ENCODE data around the gene PCBP1.
"Not testable (repeated sequence)": the region's sequence is repeated elsewhere in the genome, so short reads cannot be mapped to it uniquely, and the experiment has no call there.

The PCBP1 gene

GRCh38 chr2:70088598-70089219 is 1.4 kb downstream of the PCBP1 start:
- peak overlapping the region; percentile 82 for H3K4me3 ChIP-seq (ENCODE audit: low read length)
- no peak for TF ChIP-seq ZNF274 (IDR thresholded peaks at IDR 0.05; ENCODE audit: low read depth, low read length)

GRCh38 chr2:70089220-70089982 is 2.1 kb downstream of the PCBP1 start:
- TF ChIP-seq ZNF274 (IDR thresholded peaks at IDR 0.05; ENCODE audit: low read depth, low read length) = no peak
- H3K4me3 ChIP-seq (ENCODE audit: low read length) = peak overlapping the region; percentile 82

DNA sequence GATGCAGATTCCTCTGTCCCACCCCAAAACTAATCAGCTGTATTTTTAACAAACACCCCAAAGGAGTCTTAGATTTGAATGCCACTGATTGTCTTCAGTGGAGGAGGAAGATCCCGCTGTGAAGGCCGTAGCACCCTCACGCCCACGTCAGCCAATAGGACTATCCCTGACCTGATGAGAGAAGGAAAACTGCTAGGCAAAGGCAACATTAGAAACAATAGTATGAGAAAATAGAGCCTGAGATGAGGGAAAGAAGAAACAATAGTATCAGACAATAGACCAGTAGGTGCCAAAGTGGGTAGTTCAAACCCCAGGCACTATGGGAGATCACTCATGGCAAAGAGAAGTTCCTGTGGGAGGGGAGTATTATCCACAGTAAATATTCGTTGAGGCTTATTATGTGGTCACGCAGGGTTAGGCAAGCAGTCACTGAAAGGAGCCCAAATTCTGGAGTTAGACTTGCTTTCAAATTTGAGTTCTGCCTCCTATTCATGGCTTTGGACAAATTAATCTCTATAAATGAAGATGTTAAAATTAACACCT is 2.8 kb downstream of the PCBP1 start:
- peak overlapping the region; percentile 82; the same call in 1 of the 2 replicates for H3K4me3 ChIP-seq (ENCODE audit: low read length)
- TF ChIP-seq ZNF274 (IDR thresholded peaks at IDR 0.05; ENCODE audit: low read depth, low read length) = no peak

GRCh38 chr2:70090706-70091334 is 3.5 kb downstream of the PCBP1 start:
- H3K4me3 ChIP-seq (ENCODE audit: low read length) = no peak overlapping the region
- no peak for TF ChIP-seq ZNF274 (IDR thresholded peaks at IDR 0.05; ENCODE audit: low read depth, low read length)

GRCh38 chr2:70091364-70091763 is 4.1 kb downstream of the PCBP1 start:
- no peak for TF ChIP-seq ZNF274 (IDR thresholded peaks at IDR 0.05; ENCODE audit: low read depth, low read length)
- H3K4me3 ChIP-seq (ENCODE audit: low read length) = no peak overlapping the region

DNA sequence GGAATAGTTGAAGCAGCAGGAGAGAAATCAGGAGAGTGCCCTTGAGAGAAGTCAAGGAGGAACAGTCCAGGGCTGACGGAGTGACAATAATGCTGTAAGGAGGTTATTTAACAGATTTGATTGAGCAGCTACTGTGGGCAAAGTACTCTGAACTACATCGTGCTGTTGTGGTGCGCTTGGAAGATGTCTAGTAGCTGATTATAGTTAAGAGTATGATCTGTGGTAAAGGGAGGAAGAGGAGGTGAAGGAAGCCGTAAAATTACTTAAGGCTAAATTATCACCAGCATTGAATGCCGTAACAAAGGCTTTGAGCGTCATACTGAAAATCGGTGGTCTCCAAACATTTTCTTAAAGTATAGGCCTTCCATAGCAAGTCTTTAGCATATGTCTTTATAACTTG is 4.5 kb downstream of the PCBP1 start:
- H3K4me3 ChIP-seq (ENCODE audit: low read length) = no peak overlapping the region
- TF ChIP-seq ZNF274 (IDR thresholded peaks at IDR 0.05; ENCODE audit: low read depth, low read length) = no peak

GRCh38 chr2:70092576-70093243 is 5.4 kb downstream of the PCBP1 start:
- H3K4me3 ChIP-seq (ENCODE audit: low read length) = not testable (repeated sequence)

DNA sequence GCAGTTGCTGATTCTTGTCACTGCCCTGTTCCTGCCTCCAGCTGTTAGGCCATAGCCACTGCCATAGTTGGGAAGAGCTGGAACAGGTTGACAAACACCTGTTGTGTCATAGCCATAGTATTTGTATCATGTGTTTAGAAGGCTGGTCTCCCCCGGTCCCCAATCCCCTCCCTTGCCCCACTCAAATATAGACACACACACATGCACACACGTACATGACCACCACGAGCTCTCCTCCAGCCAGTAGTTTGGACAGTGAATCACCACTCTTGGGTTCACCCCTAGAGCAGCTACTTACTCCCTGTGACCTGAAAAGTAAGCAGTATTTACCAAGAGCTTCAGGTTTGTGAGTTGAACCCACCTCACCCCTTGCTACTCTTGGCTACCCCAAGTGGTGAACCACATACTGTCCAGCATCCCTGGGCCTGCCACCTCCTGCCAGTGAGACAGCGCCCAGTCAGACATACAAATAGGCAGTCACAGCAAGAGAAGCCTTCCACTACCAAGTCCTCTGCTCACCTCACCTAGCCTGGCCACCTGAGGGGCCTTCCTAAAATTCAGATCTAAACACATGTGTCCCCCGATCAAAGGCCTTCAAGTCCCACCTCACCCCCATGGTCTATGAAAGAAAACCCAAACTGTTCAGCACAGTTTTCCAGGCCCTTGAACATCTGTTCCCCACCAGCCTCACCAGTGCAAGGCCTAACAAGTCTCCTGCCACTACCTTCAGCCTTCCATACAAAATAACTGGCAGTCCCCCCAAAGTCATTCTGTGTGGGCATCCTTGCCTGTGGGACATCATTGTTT is 7.1 kb downstream of the PCBP1 start:
- no peak for TF ChIP-seq ZNF274 (IDR thresholded peaks at IDR 0.05; ENCODE audit: low read depth, low read length)
- peak overlapping the region; percentile 15; the same call in 1 of the 2 replicates for H3K4me3 ChIP-seq (ENCODE audit: low read length)

DNA sequence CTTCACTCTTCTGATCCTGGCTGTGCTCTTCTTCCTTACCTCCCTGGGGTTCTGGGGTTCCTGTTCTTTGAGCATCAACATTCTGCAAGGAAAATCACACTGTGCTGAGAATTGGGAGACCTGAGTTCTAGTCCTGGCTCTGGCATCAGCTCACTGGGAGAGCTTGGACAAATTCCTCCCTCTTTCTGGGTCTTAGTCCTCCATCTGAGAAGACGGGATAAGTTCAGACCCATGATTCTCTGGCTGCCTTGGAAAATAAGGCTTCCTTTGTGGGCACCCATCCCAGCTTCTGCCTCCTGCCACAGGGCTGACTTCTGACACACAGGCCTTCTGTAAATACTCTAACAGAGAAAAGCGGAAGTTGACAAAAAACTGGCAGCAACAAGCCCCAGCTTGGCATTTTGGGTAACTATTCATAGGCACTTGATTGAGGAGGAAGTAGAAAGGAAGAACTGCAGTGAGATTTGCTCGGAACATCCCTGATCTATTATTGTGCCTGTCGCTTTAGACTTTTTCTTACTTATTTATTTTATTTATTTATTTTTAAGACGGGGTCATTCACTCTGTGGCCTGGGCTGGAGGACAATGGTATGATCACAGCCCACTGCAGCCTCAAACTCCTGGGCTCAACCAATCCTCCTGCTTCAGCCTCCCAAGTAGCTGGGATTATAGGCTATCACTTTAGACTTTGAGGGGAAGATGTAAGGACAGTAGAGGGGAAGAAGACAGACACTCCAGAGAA is 7.9 kb downstream of the PCBP1 start:
- no peak for TF ChIP-seq ZNF274 (IDR thresholded peaks at IDR 0.05; ENCODE audit: low read depth, low read length)
- peak overlapping the region; percentile 15; the same call in 1 of the 2 replicates for H3K4me3 ChIP-seq (ENCODE audit: low read length)

- H3K4me3 ChIP-seq (ENCODE audit: low read length) = peak overlapping the region; percentile 14; the same call in 1 of the 2 replicates
- TF ChIP-seq ZNF274 (IDR thresholded peaks at IDR 0.05; ENCODE audit: low read depth, low read length) = no peak
Observed at GRCh38 chr2:70095720-70096670, 8.7 kb downstream of the PCBP1 start.

DNA sequence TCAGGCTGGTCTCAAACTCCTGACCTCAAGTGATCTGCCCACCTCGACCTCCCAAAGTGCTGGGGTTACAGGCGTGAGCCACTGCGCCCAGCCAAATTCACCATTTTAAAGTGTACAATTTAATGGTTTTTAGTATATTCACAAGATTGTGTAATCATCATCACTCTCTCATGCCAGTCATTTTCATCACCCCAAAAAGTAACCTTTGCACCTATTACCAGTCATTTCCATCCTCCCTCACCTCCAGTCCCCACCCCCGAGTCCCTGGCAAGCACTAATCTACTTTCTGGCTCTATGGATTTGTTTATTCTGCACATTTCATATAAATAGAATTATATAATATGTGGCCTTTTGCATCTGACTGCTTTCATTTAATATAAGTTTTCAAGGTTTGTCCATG is 10.8 kb downstream of the PCBP1 start:
- TF ChIP-seq ZNF274 (IDR thresholded peaks at IDR 0.05; ENCODE audit: low read depth, low read length) = no peak
- no peak overlapping the region for H3K4me3 ChIP-seq (ENCODE audit: low read length)

DNA sequence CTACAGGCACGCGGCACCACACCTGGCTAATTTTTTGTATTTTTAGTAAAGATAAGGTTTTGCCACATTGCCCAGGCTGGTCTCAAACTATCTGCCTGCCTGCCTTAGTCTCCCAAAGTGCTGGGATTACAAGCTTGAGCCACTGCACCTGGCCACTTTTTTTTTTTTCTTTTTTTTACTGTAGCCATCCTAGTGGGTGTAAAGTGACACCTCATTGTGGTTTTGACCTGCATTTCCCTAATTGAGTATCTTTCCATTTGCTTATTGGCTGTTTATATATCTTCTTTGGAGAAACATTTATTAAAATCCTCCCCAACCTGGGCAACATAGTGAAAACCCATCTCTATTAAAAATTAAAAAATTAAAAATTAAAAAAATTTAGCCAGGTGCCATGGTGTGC is 12.0 kb downstream of the PCBP1 start:
- H3K4me3 ChIP-seq (ENCODE audit: low read length) = no peak overlapping the region
- no peak for TF ChIP-seq ZNF274 (IDR thresholded peaks at IDR 0.05; ENCODE audit: low read depth, low read length)

Measured in GM08714 (cell line).